ENCODE data around the gene RMND5B.

DNA sequence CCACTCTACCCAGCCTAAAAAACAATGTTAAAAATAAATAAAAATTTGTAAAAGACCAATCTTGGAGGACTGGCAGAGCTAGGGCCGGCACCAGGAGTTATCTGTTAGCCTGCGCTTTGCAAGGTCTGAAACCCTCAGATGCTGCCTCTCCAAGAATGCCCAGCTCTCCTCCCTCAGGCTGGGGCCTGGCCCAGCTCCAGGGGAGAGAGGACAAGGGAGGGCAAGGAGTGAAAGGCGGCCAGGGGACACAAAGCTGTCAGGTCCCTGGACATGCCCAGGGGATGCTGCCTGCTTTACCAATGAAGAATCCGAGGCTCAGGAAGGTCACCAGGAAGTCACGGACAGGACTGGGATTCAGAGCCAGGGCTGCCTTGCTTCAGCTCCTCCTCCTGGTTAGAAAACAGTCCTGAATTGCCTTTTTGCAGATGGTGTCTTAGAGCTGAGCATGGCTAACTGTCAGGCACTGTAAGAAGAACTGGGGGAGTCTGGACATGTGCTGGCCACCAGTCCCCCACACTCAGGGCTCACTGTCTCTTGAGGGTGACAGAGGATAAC lies 23.0 kb upstream of the RMND5B start:
- TF ChIP-seq SIN3A (IDR thresholded peaks at IDR 0.05; ENCODE audit: borderline replicate concordance, insufficient read depth, low read length) = no peak
- TF ChIP-seq POLR2AphosphoS5 (IDR thresholded peaks at IDR 0.05; ENCODE audit: low read depth, low read length) = no peak
